K562 (cell line): ENCODE measurements around the gene CHCHD10. TPM values are rescaled to one million over a fixed set of nuclear protein-coding genes. Genes with fewer than 3 reads are reported as not detected.

Experiments used
- ADNP ChIP-seq: fragments of 200-800 bp; sonication (Bioruptor generic); IDR thresholded peaks from 2 replicates; pipeline ENCODE4 v1.6.1; 2016; ENCODE audit warnings: missing genetic modification characterization, missing compliant biosample characterization
- ARID2 ChIP-seq: fragments of 450-650 bp; IDR thresholded peaks from 2 replicates; pipeline ENCODE4 v1.6.1; 2017; ENCODE audit warnings: antibody characterized with exemption, mild to moderate bottlenecking
- HIVEP1 ChIP-seq: fragments of 250-450 bp; sonication (Bioruptor Pico); IDR thresholded peaks from 2 replicates; pipeline ENCODE4 v1.4.0; 2020; ENCODE audit warnings: mild to moderate bottlenecking
- LARP7 ChIP-seq: fragments of 450-650 bp; IDR thresholded peaks from 2 replicates; pipeline ENCODE4 v1.6.1; 2016
- MGA ChIP-seq: fragments of 450-650 bp; IDR thresholded peaks from 2 replicates; pipeline ENCODE4 v1.6.1; 2016; ENCODE audit warnings: mild to moderate bottlenecking, moderate library complexity
- NELFE ChIP-seq: IDR thresholded peaks from 2 replicates; pipeline ENCODE4 v1.6.1; 2011; ENCODE audit warnings: mild to moderate bottlenecking; ENCODE audit not compliant: insufficient read depth, insufficient read length
- NONO ChIP-seq, 2 experiments: fragments of 200-400 bp in 1 of 2; fragments of 450-650 bp in 1 of 2; formaldehyde crosslinking in 1 of 2; IDR thresholded peaks; 2 replicates each; pipeline ENCODE4 v1.6.1; 2017; ENCODE audit warnings: low read depth in 2 of 2, mild to moderate bottlenecking in 2 of 2, moderate library complexity in 2 of 2, low read length in 1 of 2
- PRMT5 ChIP-seq: sonication (generic); formaldehyde crosslinking; IDR thresholded peaks from 2 replicates; pipeline ENCODE4 v1.5.0; 2020; ENCODE audit warnings: missing genetic modification reagents
- RREB1 ChIP-seq: fragments of 250-450 bp; sonication (Bioruptor Pico); IDR thresholded peaks from 2 replicates; pipeline ENCODE4 v1.4.0; 2020
- SMARCA4 ChIP-seq: fragments of 450-650 bp; IDR thresholded peaks from 2 replicates; pipeline ENCODE4 v1.6.1; 2016
- TCF7 ChIP-seq: sonication (generic); IDR thresholded peaks from 2 replicates; pipeline ENCODE4 v1.6.1; 2016; ENCODE audit warnings: antibody characterized with exemption, borderline replicate concordance
- TCFL5 ChIP-seq: fragments of 250-450 bp; sonication (Bioruptor Pico); conservative IDR thresholded peaks from 2 replicates; pipeline ENCODE4 v1.6.1; 2021; ENCODE audit warnings: mild to moderate bottlenecking, moderate library complexity, matching md5 sums
- ZNF324 ChIP-seq: fragments of 250-450 bp; sonication (Bioruptor Pico); IDR thresholded peaks from 2 replicates; pipeline ENCODE4 v1.4.0; 2020; ENCODE audit warnings: mild to moderate bottlenecking
- polyA plus RNA-seq, 8 experiments: library from polyadenylated mRNA; depleted of rRNA in 4 of 8; stranded (reverse) in 5 of 8; unstranded in 3 of 8; fragments of >200 nt; fragmentation: Nextera tagmentation in 2 of 8; fragmentation: Illumina TruSeq in 1 of 8; extraction: Ambion mirVana in 2 of 8; extraction: Trizol in 1 of 8; gene quantifications; 2 replicates each; pipeline versions ENCODE4 v1.2.1 to v1.2.3, GENCODE V29; 2011 to 2014; ENCODE audit warnings: inconsistent platforms in 1 of 8, missing spikeins in 1 of 8
- total RNA-seq, 7 experiments: library from RNA; depleted of rRNA in 6 of 7; stranded (reverse); fragments of >200 nt in 6 of 7; fragmentation: Illumina TruSeq in 2 of 7; extraction: Trizol in 2 of 7; gene quantifications; 2 replicates each; pipeline versions ENCODE4 v1.2.1 to v1.2.3, GENCODE V29; 2011 to 2021; ENCODE audit warnings: low replicate concordance in 1 of 7

The CHCHD10 gene
- total and polyA plus RNA-seq, 9 of the 15 experiments (the other 6 are each of a cell fraction or from before 2014, with no cell fraction given): 15.2 to 292 (median 102) TPM

GRCh38 chr22:23786261-23786710 is 18.5 kb upstream of the CHCHD10 start (continued):
- TF ChIP-seq MGA: no peak
- TF ChIP-seq NONO (IDR thresholded peaks at IDR 0.05; ENCODE audit: low read depth in 2 of 2, low read length in 1 of 2): no peak
- TF ChIP-seq NELFE: no peak
- TF ChIP-seq ARID2: no peak
- TF ChIP-seq TCF7: no peak
- TF ChIP-seq RREB1 (CRISPR knock-in tag): no peak
- no peak for TF ChIP-seq HIVEP1
- TF ChIP-seq ZNF324 (CRISPR knock-in tag): no peak
- no peak for TF ChIP-seq LARP7
- TF ChIP-seq PRMT5 (CRISPR knock-in tag): no peak
- TF ChIP-seq ADNP (tag): no peak
- no peak for TF ChIP-seq TCFL5 (CRISPR knock-in tag)
- no peak for TF ChIP-seq SMARCA4
